HepG2 (cell line): ENCODE results near the gene GKN1. TPM values are rescaled to one million over a fixed set of nuclear protein-coding genes. Genes with fewer than 3 reads are reported as not detected.

Experiments used
- HMG20B ChIP-seq: conservative IDR thresholded peaks from 2 replicates; pipeline ENCODE4 v1.6.1; 2016; ENCODE audit warnings: missing genetic modification reagents, missing compliant biosample characterization
- HNF4G ChIP-seq, 2 experiments: sonication (generic) in 1 of 2; formaldehyde crosslinking in 1 of 2; IDR thresholded peaks; 2 replicates each; pipeline versions ENCODE4 v1.4.0 to v1.6.1; 2011 to 2020; ENCODE audit warnings: borderline replicate concordance in 2 of 2, low read depth in 2 of 2, mild to moderate bottlenecking in 2 of 2, low read length in 1 of 2, missing genetic modification reagents in 1 of 2, moderate library complexity in 1 of 2
- JUND ChIP-seq: sonication (generic); formaldehyde crosslinking; IDR thresholded peaks from 2 replicates; pipeline ENCODE4 v1.8.0; 2022; ENCODE audit warnings: mild to moderate bottlenecking, missing genetic modification reagents
- KDM2A ChIP-seq: sonication (generic); formaldehyde crosslinking; IDR thresholded peaks from 2 replicates; pipeline ENCODE4 v1.4.0; 2020; ENCODE audit warnings: low read depth, missing genetic modification reagents, borderline replicate concordance
- PITX1 ChIP-seq: sonication (generic); formaldehyde crosslinking; IDR thresholded peaks from 2 replicates; pipeline ENCODE4 v1.5.1; 2020; ENCODE audit warnings: mild to moderate bottlenecking, missing genetic modification reagents
- RELA ChIP-seq: sonication (generic); formaldehyde crosslinking; IDR thresholded peaks from 2 replicates; pipeline ENCODE4 v1.4.0; 2020; ENCODE audit warnings: missing genetic modification reagents
- SUZ12 ChIP-seq: fragments of 150-350 bp; IDR thresholded peaks from 2 replicates; pipeline ENCODE4 v1.6.1; 2014; ENCODE audit warnings: low read depth, low read length
- ZNF331 ChIP-seq: sonication (generic); formaldehyde crosslinking; IDR thresholded peaks from 2 replicates; pipeline ENCODE4 v1.4.0; 2020; ENCODE audit warnings: missing genetic modification reagents
- ZNF460 ChIP-seq: sonication (generic); formaldehyde crosslinking; IDR thresholded peaks from 2 replicates; pipeline ENCODE4 v1.5.1; 2020; ENCODE audit warnings: missing genetic modification reagents, mild to moderate bottlenecking, borderline replicate concordance
- ZNF567 ChIP-seq: sonication (generic); formaldehyde crosslinking; IDR thresholded peaks from 2 replicates; pipeline ENCODE4 v1.8.1; 2023; ENCODE audit warnings: mild to moderate bottlenecking, missing genetic modification reagents, borderline replicate concordance
- ZNF883 ChIP-seq: sonication (generic); formaldehyde crosslinking; IDR thresholded peaks from 2 replicates; pipeline ENCODE4 v1.5.1; 2020; ENCODE audit warnings: mild to moderate bottlenecking, missing genetic modification reagents; ENCODE audit errors: not compliant biosample characterization
- polyA plus RNA-seq, 8 experiments: library from polyadenylated mRNA; depleted of rRNA in 3 of 8; stranded (reverse) in 7 of 8; unstranded in 1 of 8; fragments of >200 nt; fragmentation: Illumina TruSeq in 4 of 8; extraction: Trizol in 4 of 8; gene quantifications; 2 replicates each; pipeline versions ENCODE4 v1.2.1 to v1.2.3, GENCODE V29; 2011 to 2016; ENCODE audit warnings: low read depth in 4 of 8, missing spikeins in 1 of 8, mixed read lengths in 1 of 8; ENCODE audit not compliant: insufficient read depth in 1 of 8
- total RNA-seq, 5 experiments: library from RNA; depleted of rRNA; stranded (reverse); fragments of >200 nt; fragmentation: Illumina TruSeq; extraction: Trizol; gene quantifications; 2 replicates each; pipeline ENCODE4 v1.2.3, GENCODE V29; 2016; ENCODE audit warnings: low read depth in 1 of 5
- TF ChIP-seq, protein P1 (sequence below): sonication (generic); formaldehyde crosslinking; IDR thresholded peaks from 2 replicates; pipeline ENCODE4 v1.4.0; 2020; ENCODE audit warnings: missing genetic modification reagents, borderline replicate concordance
- TF ChIP-seq, protein P2 (sequence below): sonication (generic); formaldehyde crosslinking; IDR thresholded peaks from 2 replicates; pipeline ENCODE4 v1.4.0; 2020; ENCODE audit warnings: missing genetic modification reagents
- TF ChIP-seq, protein P3 (sequence below): sonication (generic); formaldehyde crosslinking; IDR thresholded peaks from 2 replicates; pipeline ENCODE4 v1.5.0; 2020; ENCODE audit warnings: mild to moderate bottlenecking, missing genetic modification reagents, moderate library complexity
- TF ChIP-seq, protein P4 (sequence below): sonication (generic); formaldehyde crosslinking; IDR thresholded peaks from 2 replicates; pipeline ENCODE4 v1.5.0; 2020; ENCODE audit warnings: mild to moderate bottlenecking, missing genetic modification reagents, borderline replicate concordance

GKN1 gene
- total and polyA plus RNA-seq, 2 of the 13 experiments (the other 11 are each of a cell fraction or from before 2014, with no cell fraction given) = not detected

DNA sequence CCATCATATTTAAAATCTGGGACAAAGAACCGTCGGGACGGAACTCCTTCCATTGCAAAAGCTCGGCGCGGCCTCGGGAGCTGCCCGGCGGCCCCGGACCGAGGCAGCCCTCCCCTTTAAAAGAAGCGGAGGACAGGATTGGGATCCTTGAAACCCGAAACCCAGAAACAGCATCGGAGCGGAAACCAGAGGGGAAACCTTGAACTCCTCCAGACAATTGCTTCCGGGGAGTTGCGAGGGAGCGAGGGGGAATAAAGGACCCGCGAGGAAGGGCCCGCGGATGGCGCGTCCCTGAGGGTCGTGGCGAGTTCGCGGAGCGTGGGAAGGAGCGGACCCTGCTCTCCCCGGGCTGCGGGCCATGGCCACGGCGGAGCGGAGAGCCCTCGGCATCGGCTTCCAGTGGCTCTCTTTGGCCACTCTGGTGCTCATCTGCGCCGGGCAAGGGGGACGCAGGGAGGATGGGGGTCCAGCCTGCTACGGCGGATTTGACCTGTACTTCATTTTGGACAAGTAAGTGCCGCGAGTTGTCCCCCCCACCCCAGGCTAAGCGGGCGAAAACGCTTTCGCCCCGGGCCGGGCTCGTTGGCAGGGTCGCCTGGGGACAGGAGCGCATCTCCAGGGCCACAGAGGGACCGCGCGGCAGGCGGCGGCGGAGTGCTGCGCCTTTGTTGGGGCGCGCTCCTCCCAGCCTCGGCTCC is 38.9 kb downstream of the GKN1 start, which contains the start of gene ANTXR1 (continued):
- TF ChIP-seq, protein P1, sequence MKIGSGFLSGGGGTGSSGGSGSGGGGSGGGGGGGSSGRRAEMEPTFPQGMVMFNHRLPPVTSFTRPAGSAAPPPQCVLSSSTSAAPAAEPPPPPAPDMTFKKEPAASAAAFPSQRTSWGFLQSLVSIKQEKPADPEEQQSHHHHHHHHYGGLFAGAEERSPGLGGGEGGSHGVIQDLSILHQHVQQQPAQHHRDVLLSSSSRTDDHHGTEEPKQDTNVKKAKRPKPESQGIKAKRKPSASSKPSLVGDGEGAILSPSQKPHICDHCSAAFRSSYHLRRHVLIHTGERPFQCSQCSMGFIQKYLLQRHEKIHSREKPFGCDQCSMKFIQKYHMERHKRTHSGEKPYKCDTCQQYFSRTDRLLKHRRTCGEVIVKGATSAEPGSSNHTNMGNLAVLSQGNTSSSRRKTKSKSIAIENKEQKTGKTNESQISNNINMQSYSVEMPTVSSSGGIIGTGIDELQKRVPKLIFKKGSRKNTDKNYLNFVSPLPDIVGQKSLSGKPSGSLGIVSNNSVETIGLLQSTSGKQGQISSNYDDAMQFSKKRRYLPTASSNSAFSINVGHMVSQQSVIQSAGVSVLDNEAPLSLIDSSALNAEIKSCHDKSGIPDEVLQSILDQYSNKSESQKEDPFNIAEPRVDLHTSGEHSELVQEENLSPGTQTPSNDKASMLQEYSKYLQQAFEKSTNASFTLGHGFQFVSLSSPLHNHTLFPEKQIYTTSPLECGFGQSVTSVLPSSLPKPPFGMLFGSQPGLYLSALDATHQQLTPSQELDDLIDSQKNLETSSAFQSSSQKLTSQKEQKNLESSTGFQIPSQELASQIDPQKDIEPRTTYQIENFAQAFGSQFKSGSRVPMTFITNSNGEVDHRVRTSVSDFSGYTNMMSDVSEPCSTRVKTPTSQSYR (CRISPR knock-in tag) = no peak
- 0 out of 2 replicates have a peak, but pooled peaks have one; percentile 48 for TF ChIP-seq PITX1 (CRISPR knock-in tag)
- TF ChIP-seq JUND (CRISPR knock-in tag) = no peak
- TF ChIP-seq, protein P2, sequence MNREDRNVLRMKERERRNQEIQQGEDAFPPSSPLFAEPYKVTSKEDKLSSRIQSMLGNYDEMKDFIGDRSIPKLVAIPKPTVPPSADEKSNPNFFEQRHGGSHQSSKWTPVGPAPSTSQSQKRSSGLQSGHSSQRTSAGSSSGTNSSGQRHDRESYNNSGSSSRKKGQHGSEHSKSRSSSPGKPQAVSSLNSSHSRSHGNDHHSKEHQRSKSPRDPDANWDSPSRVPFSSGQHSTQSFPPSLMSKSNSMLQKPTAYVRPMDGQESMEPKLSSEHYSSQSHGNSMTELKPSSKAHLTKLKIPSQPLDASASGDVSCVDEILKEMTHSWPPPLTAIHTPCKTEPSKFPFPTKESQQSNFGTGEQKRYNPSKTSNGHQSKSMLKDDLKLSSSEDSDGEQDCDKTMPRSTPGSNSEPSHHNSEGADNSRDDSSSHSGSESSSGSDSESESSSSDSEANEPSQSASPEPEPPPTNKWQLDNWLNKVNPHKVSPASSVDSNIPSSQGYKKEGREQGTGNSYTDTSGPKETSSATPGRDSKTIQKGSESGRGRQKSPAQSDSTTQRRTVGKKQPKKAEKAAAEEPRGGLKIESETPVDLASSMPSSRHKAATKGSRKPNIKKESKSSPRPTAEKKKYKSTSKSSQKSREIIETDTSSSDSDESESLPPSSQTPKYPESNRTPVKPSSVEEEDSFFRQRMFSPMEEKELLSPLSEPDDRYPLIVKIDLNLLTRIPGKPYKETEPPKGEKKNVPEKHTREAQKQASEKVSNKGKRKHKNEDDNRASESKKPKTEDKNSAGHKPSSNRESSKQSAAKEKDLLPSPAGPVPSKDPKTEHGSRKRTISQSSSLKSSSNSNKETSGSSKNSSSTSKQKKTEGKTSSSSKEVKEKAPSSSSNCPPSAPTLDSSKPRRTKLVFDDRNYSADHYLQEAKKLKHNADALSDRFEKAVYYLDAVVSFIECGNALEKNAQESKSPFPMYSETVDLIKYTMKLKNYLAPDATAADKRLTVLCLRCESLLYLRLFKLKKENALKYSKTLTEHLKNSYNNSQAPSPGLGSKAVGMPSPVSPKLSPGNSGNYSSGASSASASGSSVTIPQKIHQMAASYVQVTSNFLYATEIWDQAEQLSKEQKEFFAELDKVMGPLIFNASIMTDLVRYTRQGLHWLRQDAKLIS (CRISPR knock-in tag) = no peak
- TF ChIP-seq KDM2A (CRISPR knock-in tag) = peak; percentile 54; the same call in 1 of the 2 replicates
- no peak for TF ChIP-seq RELA (CRISPR knock-in tag)
- TF ChIP-seq ZNF331 = no peak
- TF ChIP-seq, protein P3, sequence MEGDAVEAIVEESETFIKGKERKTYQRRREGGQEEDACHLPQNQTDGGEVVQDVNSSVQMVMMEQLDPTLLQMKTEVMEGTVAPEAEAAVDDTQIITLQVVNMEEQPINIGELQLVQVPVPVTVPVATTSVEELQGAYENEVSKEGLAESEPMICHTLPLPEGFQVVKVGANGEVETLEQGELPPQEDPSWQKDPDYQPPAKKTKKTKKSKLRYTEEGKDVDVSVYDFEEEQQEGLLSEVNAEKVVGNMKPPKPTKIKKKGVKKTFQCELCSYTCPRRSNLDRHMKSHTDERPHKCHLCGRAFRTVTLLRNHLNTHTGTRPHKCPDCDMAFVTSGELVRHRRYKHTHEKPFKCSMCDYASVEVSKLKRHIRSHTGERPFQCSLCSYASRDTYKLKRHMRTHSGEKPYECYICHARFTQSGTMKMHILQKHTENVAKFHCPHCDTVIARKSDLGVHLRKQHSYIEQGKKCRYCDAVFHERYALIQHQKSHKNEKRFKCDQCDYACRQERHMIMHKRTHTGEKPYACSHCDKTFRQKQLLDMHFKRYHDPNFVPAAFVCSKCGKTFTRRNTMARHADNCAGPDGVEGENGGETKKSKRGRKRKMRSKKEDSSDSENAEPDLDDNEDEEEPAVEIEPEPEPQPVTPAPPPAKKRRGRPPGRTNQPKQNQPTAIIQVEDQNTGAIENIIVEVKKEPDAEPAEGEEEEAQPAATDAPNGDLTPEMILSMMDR (CRISPR knock-in tag) = peak; percentile 43
- no peak for TF ChIP-seq ZNF460 (CRISPR knock-in tag)
- TF ChIP-seq ZNF883 (CRISPR knock-in tag) = peak; percentile 30
- no peak for TF ChIP-seq SUZ12
- TF ChIP-seq, protein P4, sequence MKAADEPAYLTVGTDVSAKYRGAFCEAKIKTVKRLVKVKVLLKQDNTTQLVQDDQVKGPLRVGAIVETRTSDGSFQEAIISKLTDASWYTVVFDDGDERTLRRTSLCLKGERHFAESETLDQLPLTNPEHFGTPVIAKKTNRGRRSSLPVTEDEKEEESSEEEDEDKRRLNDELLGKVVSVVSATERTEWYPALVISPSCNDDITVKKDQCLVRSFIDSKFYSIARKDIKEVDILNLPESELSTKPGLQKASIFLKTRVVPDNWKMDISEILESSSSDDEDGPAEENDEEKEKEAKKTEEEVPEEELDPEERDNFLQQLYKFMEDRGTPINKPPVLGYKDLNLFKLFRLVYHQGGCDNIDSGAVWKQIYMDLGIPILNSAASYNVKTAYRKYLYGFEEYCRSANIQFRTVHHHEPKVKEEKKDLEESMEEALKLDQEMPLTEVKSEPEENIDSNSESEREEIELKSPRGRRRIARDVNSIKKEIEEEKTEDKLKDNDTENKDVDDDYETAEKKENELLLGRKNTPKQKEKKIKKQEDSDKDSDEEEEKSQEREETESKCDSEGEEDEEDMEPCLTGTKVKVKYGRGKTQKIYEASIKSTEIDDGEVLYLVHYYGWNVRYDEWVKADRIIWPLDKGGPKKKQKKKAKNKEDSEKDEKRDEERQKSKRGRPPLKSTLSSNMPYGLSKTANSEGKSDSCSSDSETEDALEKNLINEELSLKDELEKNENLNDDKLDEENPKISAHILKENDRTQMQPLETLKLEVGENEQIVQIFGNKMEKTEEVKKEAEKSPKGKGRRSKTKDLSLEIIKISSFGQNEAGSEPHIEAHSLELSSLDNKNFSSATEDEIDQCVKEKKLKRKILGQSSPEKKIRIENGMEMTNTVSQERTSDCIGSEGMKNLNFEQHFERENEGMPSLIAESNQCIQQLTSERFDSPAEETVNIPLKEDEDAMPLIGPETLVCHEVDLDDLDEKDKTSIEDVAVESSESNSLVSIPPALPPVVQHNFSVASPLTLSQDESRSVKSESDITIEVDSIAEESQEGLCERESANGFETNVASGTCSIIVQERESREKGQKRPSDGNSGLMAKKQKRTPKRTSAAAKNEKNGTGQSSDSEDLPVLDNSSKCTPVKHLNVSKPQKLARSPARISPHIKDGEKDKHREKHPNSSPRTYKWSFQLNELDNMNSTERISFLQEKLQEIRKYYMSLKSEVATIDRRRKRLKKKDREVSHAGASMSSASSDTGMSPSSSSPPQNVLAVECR (CRISPR knock-in tag) = peak; percentile 56
- 0 out of 2 replicates have a peak, but pooled peaks have one; percentile 2 for TF ChIP-seq HMG20B (CRISPR knock-in tag)
- TF ChIP-seq ZNF567 (CRISPR knock-in tag) = no peak
- no peak for TF ChIP-seq HNF4G (IDR thresholded peaks at IDR 0.05; ENCODE audit: borderline replicate concordance, low read depth, low read length)
- TF ChIP-seq HNF4G (CRISPR knock-in tag; IDR thresholded peaks at IDR 0.05; ENCODE audit: borderline replicate concordance, low read depth) = 0 out of 2 replicates have a peak, but pooled peaks have one; percentile 32
